PC-3 (cell line): ENCODE results near the gene SNURF.
"Not testable (repeated sequence)": the region's sequence is repeated elsewhere in the genome, so short reads cannot be mapped to it uniquely, and the experiment has no call there.

Experiments used
- EZH2 ChIP-seq: fragments of 300-600 bp; sonication (generic); IDR thresholded peaks from one replicate; pipeline ENCODE4 v1.6.1; 2017; ENCODE audit warnings: antibody characterized with exemption, mild to moderate bottlenecking, low read length; ENCODE audit not compliant: unreplicated experiment
- EZH2phosphoT487 ChIP-seq: fragments of 300-600 bp; sonication (generic); IDR thresholded peaks from 2 replicates; pipeline ENCODE4 v1.6.1; 2018; ENCODE audit warnings: mild to moderate bottlenecking, antibody characterized with exemption, low read length, borderline replicate concordance
- TF ChIP-seq, protein P1 (sequence below): fragments of 300-600 bp; sonication (generic); conservative IDR thresholded peaks from 2 replicates; pipeline ENCODE4 v1.5.1; 2017; ENCODE audit warnings: antibody characterized with exemption, low read depth, mild to moderate bottlenecking, low read length

DNA sequence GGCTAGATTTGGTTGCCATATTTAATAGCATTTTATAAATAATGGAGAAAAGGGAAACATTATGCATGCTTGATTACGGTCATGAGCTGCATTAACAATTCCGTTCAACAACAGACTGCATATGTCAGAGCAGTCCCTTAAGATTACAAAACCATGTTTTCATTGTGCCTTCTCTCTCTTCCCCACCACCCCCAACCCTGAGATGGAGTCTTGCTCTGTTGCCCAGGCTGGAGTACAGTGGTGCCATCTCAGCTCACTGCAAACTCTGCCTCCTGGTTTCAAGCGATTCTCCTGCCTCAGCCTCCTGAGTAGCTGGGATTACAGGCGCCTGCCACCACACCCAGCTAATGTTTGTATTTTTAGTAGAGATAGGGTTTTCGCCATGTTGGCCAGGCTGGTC, 17.9 kb downstream of the SNURF start:
- TF ChIP-seq, protein P1, sequence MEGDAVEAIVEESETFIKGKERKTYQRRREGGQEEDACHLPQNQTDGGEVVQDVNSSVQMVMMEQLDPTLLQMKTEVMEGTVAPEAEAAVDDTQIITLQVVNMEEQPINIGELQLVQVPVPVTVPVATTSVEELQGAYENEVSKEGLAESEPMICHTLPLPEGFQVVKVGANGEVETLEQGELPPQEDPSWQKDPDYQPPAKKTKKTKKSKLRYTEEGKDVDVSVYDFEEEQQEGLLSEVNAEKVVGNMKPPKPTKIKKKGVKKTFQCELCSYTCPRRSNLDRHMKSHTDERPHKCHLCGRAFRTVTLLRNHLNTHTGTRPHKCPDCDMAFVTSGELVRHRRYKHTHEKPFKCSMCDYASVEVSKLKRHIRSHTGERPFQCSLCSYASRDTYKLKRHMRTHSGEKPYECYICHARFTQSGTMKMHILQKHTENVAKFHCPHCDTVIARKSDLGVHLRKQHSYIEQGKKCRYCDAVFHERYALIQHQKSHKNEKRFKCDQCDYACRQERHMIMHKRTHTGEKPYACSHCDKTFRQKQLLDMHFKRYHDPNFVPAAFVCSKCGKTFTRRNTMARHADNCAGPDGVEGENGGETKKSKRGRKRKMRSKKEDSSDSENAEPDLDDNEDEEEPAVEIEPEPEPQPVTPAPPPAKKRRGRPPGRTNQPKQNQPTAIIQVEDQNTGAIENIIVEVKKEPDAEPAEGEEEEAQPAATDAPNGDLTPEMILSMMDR: not testable (repeated sequence)
- TF ChIP-seq EZH2, EZH2phosphoT487: not testable (repeated sequence)
